Neural cell (in vitro differentiated cells): ENCODE data around the gene SYT11. TPM values are rescaled to one million over a fixed set of nuclear protein-coding genes. Genes with fewer than 3 reads are reported as not detected.

ENCODE experiments used
- H2AFZ ChIP-seq: fragments of 200-600, 300-800 bp; sonication (generic), shearing (Covaris generic); 2 replicates; pipeline ENCODE4 v1.6.0; 2014; ENCODE audit warnings: low read depth, mild to moderate bottlenecking, antibody characterized with exemption, low read length, moderate library complexity
- H3F3A ChIP-seq: fragments of 200-600 bp; shearing (Covaris generic); 2 replicates; pipeline ENCODE4 v1.6.1; 2016; ENCODE audit warnings: mild to moderate bottlenecking, moderate library complexity, mixed read lengths, antibody characterized with exemption, low read length; ENCODE audit not compliant: insufficient read depth, poor library complexity, severe bottlenecking
- H3K27ac ChIP-seq: fragments of 200-600, 300-800 bp; sonication (generic), shearing (Covaris generic); 2 replicates; pipeline ENCODE4 v1.5.1; 2014; ENCODE audit warnings: mild to moderate bottlenecking, low read length, moderate library complexity
- H3K27me3 ChIP-seq: fragments of 300-800, 200-600 bp; sonication (generic), shearing (Covaris generic); 2 replicates; pipeline ENCODE4 v1.6.0; 2014; ENCODE audit warnings: mild to moderate bottlenecking, low read depth, low read length, moderate library complexity; ENCODE audit not compliant: insufficient read depth
- H3K36me3 ChIP-seq: fragments of 300-800, 200-600 bp; sonication (generic), shearing (Covaris generic); 2 replicates; pipeline ENCODE4 v1.5.1; 2014; ENCODE audit warnings: mild to moderate bottlenecking, antibody characterized with exemption, low read length, moderate library complexity; ENCODE audit not compliant: insufficient read depth
- H3K4me2 ChIP-seq: fragments of 300-800, 200-600 bp; sonication (generic), shearing (Covaris generic); 2 replicates; pipeline ENCODE4 v1.6.0; 2014; ENCODE audit warnings: mild to moderate bottlenecking, low read length
- H3K4me3 ChIP-seq: fragments of 300-800, 200-600 bp; sonication (generic), shearing (Covaris generic); 2 replicates; pipeline ENCODE4 v1.5.1; 2014; ENCODE audit warnings: mild to moderate bottlenecking, low read length, moderate library complexity
- H3K79me2 ChIP-seq: fragments of 200-600 bp; shearing (Covaris generic); replicated peaks from 2 replicates; pipeline ENCODE4 v1.6.0; 2014; ENCODE audit warnings: mild to moderate bottlenecking, low read length, moderate library complexity; ENCODE audit not compliant: insufficient read depth
- H3K9ac ChIP-seq: fragments of 300-800, 200-600 bp; sonication (generic), shearing (Covaris generic); 2 replicates; pipeline ENCODE4 v1.6.1; 2016; ENCODE audit warnings: mild to moderate bottlenecking, low read length, mixed read lengths
- H3K9me2 ChIP-seq: fragments of 200-600 bp; shearing (Covaris generic); 2 replicates; pipeline ENCODE4 v1.6.1; 2016; ENCODE audit warnings: mild to moderate bottlenecking, low read length, mixed read lengths; ENCODE audit not compliant: insufficient read depth
- H3K9me3 ChIP-seq: fragments of 200-600, 300-800 bp; sonication (generic), shearing (Covaris generic); 2 replicates; pipeline ENCODE4 v1.6.1; 2016; ENCODE audit warnings: mild to moderate bottlenecking, mixed run types, low read length, moderate library complexity, mixed read lengths
- H4K20me1 ChIP-seq: fragments of 200-600 bp; shearing (Covaris generic); 2 replicates; pipeline ENCODE4 v1.6.1; 2016; ENCODE audit warnings: mild to moderate bottlenecking, mixed run types; ENCODE audit not compliant: insufficient read depth
- EP300 ChIP-seq: fragments of 450-650 bp; conservative IDR thresholded peaks from 2 replicates; pipeline ENCODE4 v1.6.1; 2014; ENCODE audit warnings: antibody characterized with exemption, mild to moderate bottlenecking, moderate library complexity; ENCODE audit not compliant: poor library complexity, severe bottlenecking
- EZH2 ChIP-seq: fragments of 200-600, 300-800 bp; shearing (Covaris generic), sonication (generic); IDR thresholded peaks from 2 replicates; pipeline ENCODE4 v1.6.1; 2014; ENCODE audit warnings: antibody characterized with exemption, low read length, borderline replicate concordance, mild to moderate bottlenecking; ENCODE audit not compliant: insufficient read depth, poor library complexity, severe bottlenecking
- MXI1 ChIP-seq: fragments of 450-650 bp; conservative IDR thresholded peaks from 2 replicates; pipeline ENCODE4 v1.6.1; 2014; ENCODE audit warnings: antibody characterized with exemption, mild to moderate bottlenecking; ENCODE audit not compliant: poor library complexity, severe bottlenecking
- POLR2AphosphoS5 ChIP-seq: IDR thresholded peaks from 2 replicates; pipeline ENCODE4 v1.6.1; 2012
- RAD21 ChIP-seq: fragments of 450-650 bp; conservative IDR thresholded peaks from 2 replicates; pipeline ENCODE4 v1.6.1; 2014; ENCODE audit warnings: antibody characterized with exemption, mild to moderate bottlenecking, moderate library complexity
- SMC3 ChIP-seq: fragments of 450-650 bp; conservative IDR thresholded peaks from 2 replicates; pipeline ENCODE4 v1.6.1; 2014; ENCODE audit warnings: antibody characterized with exemption, mild to moderate bottlenecking, moderate library complexity; ENCODE audit not compliant: poor library complexity
- TAF1 ChIP-seq: IDR thresholded peaks from 2 replicates; pipeline ENCODE4 v1.6.1; 2012; ENCODE audit warnings: low read depth
- polyA plus RNA-seq: library from polyadenylated mRNA; depleted of rRNA; stranded (reverse); fragments of >200 nt; gene quantifications from 2 replicates; pipeline ENCODE4 v1.2.3, GENCODE V29; 2014
- TF ChIP-seq, protein P1 (sequence below): IDR thresholded peaks from 2 replicates; pipeline ENCODE4 v1.6.1; 2012; ENCODE audit warnings: borderline replicate concordance
- TF ChIP-seq, protein P2 (sequence below): fragments of 450-650 bp; IDR thresholded peaks from 2 replicates; pipeline ENCODE4 v1.5.1; 2014; ENCODE audit warnings: antibody characterized with exemption, mild to moderate bottlenecking, moderate library complexity; ENCODE audit not compliant: poor library complexity, severe bottlenecking

The SYT11 gene
- polyA plus RNA-seq, 1 donor from 2014 or later, result 122 TPM

DNA sequence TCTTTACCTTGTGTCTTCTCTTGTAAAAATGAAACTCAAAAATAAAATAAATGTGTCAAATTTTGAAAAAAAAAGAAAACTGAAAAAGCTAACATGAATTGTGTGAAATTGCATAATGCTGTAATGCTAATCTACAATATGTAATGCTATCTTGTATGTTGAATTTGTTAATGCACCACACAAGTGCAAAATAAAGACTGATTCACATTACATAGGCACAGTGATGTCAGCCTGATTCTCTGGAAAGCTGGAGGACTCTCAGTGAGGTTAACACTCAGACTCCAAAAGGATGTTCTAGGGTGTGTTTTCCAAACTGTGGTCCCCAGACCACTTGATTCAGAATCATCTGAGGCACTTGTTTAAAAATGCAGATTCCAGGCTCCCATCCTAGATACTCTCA, 25.6 kb downstream of the SYT11 start:
- Histone ChIP-seq H3K4me2 (no peak overlapping the region), H3K36me3 (peaks cover 16% of the 10 kb centered on the region), H3K79me2 (peaks cover 7% of the 10 kb centered on the region), H4K20me1 (peaks cover 6% of the 10 kb centered on the region), H3K27me3 (no peaks in the 10 kb centered on the region), H3K4me3 (no peak overlapping the region), H3F3A (no peaks in the 10 kb centered on the region), H2AFZ (no peak overlapping the region), H3K27ac (no peak overlapping the region), H3K9me2 (no peaks in the 10 kb centered on the region), H3K9ac (no peak overlapping the region), H3K9me3 (no peaks in the 10 kb centered on the region)
- TF ChIP-seq POLR2AphosphoS5 (no peak), EZH2 (no peak)

DNA sequence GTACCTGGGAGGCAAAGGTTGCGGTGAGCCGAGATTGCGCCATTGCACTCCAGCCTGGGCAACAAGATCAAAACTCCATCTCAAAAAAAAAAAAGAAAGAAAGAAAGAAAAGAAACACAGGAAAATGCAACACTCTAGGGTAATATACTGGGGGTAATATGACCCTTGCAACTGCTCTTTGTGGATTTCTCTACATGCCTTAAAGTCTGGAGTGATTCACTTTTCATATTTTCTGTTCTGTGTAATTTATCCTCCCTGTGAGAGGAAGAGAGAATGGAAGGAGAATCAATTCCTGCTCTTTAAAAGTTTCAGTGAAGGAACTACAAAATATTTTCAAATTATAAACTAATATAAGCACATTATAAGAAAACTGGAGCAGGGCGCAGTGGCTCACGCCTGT, 29.1 kb downstream of the SYT11 start:
- Histone ChIP-seq H3K4me3 (no peak overlapping the region), H3K9me3 (no peaks in the 10 kb centered on the region), H4K20me1 (no peaks in the 10 kb centered on the region), H2AFZ (no peak overlapping the region), H3F3A (no peaks in the 10 kb centered on the region), H3K9me2 (no peaks in the 10 kb centered on the region), H3K27ac (no peak overlapping the region), H3K36me3 (no peaks in the 10 kb centered on the region), H3K4me2 (no peak overlapping the region), H3K9ac (no peak overlapping the region), H3K27me3 (no peaks in the 10 kb centered on the region), H3K79me2 (no peaks in the 10 kb centered on the region)
- TF ChIP-seq, protein P1, sequence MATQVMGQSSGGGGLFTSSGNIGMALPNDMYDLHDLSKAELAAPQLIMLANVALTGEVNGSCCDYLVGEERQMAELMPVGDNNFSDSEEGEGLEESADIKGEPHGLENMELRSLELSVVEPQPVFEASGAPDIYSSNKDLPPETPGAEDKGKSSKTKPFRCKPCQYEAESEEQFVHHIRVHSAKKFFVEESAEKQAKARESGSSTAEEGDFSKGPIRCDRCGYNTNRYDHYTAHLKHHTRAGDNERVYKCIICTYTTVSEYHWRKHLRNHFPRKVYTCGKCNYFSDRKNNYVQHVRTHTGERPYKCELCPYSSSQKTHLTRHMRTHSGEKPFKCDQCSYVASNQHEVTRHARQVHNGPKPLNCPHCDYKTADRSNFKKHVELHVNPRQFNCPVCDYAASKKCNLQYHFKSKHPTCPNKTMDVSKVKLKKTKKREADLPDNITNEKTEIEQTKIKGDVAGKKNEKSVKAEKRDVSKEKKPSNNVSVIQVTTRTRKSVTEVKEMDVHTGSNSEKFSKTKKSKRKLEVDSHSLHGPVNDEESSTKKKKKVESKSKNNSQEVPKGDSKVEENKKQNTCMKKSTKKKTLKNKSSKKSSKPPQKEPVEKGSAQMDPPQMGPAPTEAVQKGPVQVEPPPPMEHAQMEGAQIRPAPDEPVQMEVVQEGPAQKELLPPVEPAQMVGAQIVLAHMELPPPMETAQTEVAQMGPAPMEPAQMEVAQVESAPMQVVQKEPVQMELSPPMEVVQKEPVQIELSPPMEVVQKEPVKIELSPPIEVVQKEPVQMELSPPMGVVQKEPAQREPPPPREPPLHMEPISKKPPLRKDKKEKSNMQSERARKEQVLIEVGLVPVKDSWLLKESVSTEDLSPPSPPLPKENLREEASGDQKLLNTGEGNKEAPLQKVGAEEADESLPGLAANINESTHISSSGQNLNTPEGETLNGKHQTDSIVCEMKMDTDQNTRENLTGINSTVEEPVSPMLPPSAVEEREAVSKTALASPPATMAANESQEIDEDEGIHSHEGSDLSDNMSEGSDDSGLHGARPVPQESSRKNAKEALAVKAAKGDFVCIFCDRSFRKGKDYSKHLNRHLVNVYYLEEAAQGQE, result no peak
- TF ChIP-seq MXI1 (no peak), TAF1 (no peak), POLR2AphosphoS5 (no peak), EZH2 (no peak), EP300 (no peak), RAD21 (no peak), SMC3 (no peak)
- TF ChIP-seq, protein P2, sequence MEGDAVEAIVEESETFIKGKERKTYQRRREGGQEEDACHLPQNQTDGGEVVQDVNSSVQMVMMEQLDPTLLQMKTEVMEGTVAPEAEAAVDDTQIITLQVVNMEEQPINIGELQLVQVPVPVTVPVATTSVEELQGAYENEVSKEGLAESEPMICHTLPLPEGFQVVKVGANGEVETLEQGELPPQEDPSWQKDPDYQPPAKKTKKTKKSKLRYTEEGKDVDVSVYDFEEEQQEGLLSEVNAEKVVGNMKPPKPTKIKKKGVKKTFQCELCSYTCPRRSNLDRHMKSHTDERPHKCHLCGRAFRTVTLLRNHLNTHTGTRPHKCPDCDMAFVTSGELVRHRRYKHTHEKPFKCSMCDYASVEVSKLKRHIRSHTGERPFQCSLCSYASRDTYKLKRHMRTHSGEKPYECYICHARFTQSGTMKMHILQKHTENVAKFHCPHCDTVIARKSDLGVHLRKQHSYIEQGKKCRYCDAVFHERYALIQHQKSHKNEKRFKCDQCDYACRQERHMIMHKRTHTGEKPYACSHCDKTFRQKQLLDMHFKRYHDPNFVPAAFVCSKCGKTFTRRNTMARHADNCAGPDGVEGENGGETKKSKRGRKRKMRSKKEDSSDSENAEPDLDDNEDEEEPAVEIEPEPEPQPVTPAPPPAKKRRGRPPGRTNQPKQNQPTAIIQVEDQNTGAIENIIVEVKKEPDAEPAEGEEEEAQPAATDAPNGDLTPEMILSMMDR, result no peak

DNA sequence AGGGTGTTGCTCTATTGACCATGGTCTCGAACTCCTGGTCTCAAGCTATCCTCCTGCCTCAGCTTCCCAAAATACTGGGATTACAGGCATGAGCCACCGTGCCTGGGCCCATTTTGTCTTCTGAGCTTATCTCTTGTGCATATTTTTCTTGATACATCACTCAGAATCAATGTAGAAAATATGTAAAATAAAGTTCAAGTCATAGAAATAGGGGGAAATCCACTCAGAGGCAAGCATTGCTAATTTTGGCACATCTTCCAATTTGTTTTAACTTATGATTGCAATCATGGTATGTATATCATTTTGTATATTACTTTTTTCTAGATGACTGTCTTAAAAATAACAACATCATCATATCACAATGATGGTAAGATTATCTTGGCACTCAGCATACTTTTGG, 30.2 kb downstream of the SYT11 start:
- no peak overlapping the region for H3K9ac ChIP-seq
- no peaks in the 10 kb centered on the region for H3F3A ChIP-seq
- H3K9me2 ChIP-seq, result no peaks in the 10 kb centered on the region
- no peak overlapping the region for H3K27ac ChIP-seq
- TF ChIP-seq, protein P2, result no peak
- TF ChIP-seq MXI1 (no peak), RAD21 (no peak), SMC3 (no peak), TAF1 (no peak), POLR2AphosphoS5 (no peak), EP300 (no peak), EZH2 (no peak)
- TF ChIP-seq, protein P1, result no peak
- H3K27me3 ChIP-seq, result no peaks in the 10 kb centered on the region
- no peaks in the 10 kb centered on the region for H3K9me3 ChIP-seq
- H3K79me2 ChIP-seq, result no peaks in the 10 kb centered on the region
- no peaks in the 10 kb centered on the region for H3K36me3 ChIP-seq
- H3K4me3 ChIP-seq, result no peak overlapping the region
- H4K20me1 ChIP-seq, result no peaks in the 10 kb centered on the region
- H3K4me2 ChIP-seq, result no peak overlapping the region
- no peak overlapping the region for H2AFZ ChIP-seq
